Activated T-cell treated with anti-CD3 and anti-CD28 coated beads, Interleukin-2, amount 50 U/mL, for 24 hours (primary cell): Measurements from ENCODE around the gene ARL15.
"Not testable (repeated sequence)": the region's sequence is repeated elsewhere in the genome, so short reads cannot be mapped to it uniquely, and the experiment has no call there.

Source experiments
- DNase-seq: peaks from one replicate; pipeline ENCODE4 v3.0.0-alpha.2; 2020
- H3K27ac Mint-ChIP-seq: 2 replicates; pipeline ENCODE4 v1.8.0; 2020; ENCODE audit warnings: mild to moderate bottlenecking, mixed read lengths
- H3K27me3 Mint-ChIP-seq: 2 replicates; pipeline ENCODE4 v1.8.0; 2020; ENCODE audit warnings: mixed read lengths
- H3K36me3 Mint-ChIP-seq: 2 replicates; pipeline ENCODE4 v1.8.0; 2020; ENCODE audit warnings: low read depth, mixed read lengths
- H3K4me1 Mint-ChIP-seq: 2 replicates; pipeline ENCODE4 v1.8.0; 2020; ENCODE audit warnings: low read depth, mixed read lengths
- H3K4me3 Mint-ChIP-seq: 2 replicates; pipeline ENCODE4 v1.8.0; 2020; ENCODE audit warnings: mild to moderate bottlenecking, moderate library complexity, mixed read lengths
- H3K9me3 Mint-ChIP-seq: 2 replicates; pipeline ENCODE4 v1.8.0; 2020; ENCODE audit warnings: mixed read lengths

ARL15 gene

GRCh38 chr5:54044276-54044675 lies 266.1 kb downstream of the ARL15 start:
- not testable (repeated sequence) for H3K4me1 Mint-ChIP-seq, H3K27me3 Mint-ChIP-seq

GRCh38 chr5:54040804-54041203 lies 269.6 kb downstream of the ARL15 start:
- no peaks in the 10 kb centered on the region for H3K9me3 Mint-ChIP-seq
- H3K4me3 Mint-ChIP-seq: no peak overlapping the region
- H3K36me3 Mint-ChIP-seq: no peaks in the 10 kb centered on the region
- DNase-seq: no peak
- H3K27me3 Mint-ChIP-seq: no peaks in the 10 kb centered on the region
- H3K4me1 Mint-ChIP-seq: no peaks in the 10 kb centered on the region
- no peak overlapping the region for H3K27ac Mint-ChIP-seq

More at GRCh38 chr5:54044276-54044675, 266.1 kb downstream of the ARL15 start:
- not testable (repeated sequence) for H3K36me3 Mint-ChIP-seq, H3K9me3 Mint-ChIP-seq, H3K4me3 Mint-ChIP-seq, DNase-seq, H3K27ac Mint-ChIP-seq

GRCh38 chr5:54040018-54040417 lies 270.4 kb downstream of the ARL15 start:
- Mint-ChIP-seq H3K4me1 (no peaks in the 10 kb centered on the region), H3K36me3 (no peaks in the 10 kb centered on the region), H3K9me3 (no peaks in the 10 kb centered on the region), H3K27me3 (no peaks in the 10 kb centered on the region), H3K4me3 (no peak overlapping the region), H3K27ac (no peak overlapping the region)
- no peak for DNase-seq

DNA sequence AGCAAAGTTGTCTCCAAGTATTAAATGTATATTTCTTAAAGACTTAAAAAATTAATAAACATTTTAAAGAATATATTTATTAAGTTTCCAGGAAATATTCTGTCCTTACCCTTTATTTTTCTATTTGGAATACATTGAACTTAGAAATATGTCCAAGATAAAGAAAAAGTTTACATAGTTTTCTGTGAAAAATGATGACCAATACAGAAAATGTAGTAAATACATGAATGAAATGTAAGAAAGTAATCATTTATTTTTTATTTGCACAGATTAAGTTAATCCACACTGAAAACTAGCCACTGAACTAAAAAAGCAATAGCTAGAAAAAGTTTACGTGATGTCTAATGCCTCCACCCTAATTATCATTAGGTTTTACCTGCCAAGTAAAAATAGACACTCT lies 273.2 kb downstream of the ARL15 start:
- peaks cover 6% of the 10 kb centered on the region for H3K36me3 Mint-ChIP-seq
- no peak overlapping the region for H3K4me3 Mint-ChIP-seq
- H3K4me1 Mint-ChIP-seq: no peaks in the 10 kb centered on the region
- DNase-seq: no peak
- H3K27ac Mint-ChIP-seq: no peak overlapping the region
- H3K27me3 Mint-ChIP-seq: no peaks in the 10 kb centered on the region
- H3K9me3 Mint-ChIP-seq: no peaks in the 10 kb centered on the region

GRCh38 chr5:54030981-54031380 lies 279.4 kb downstream of the ARL15 start:
- Mint-ChIP-seq H3K36me3 (peaks cover 18% of the 10 kb centered on the region), H3K4me3 (no peak overlapping the region), H3K4me1 (no peaks in the 10 kb centered on the region), H3K27ac (no peak overlapping the region), H3K27me3 (no peaks in the 10 kb centered on the region), H3K9me3 (no peaks in the 10 kb centered on the region)
- no peak for DNase-seq

DNA sequence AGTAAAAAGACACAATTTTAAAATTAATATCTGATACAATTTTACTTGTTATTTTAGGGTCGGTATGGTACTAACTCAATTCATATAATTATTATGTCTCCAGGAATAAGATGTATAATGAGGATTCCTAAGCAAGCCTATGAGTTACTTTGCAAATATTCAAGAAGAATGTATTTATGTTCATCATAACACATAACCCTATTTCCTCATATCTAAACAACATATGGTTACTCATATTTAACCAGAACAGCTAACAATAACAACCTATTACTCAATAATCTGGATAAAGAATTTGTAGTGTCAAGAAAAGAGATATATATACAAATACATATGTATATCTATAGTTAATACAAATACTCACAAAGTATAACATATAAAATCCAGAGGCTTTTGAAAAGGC lies 285.9 kb downstream of the ARL15 start:
- peaks cover 3% of the 10 kb centered on the region for H3K36me3 Mint-ChIP-seq
- no peak overlapping the region for H3K4me3 Mint-ChIP-seq
- H3K27ac Mint-ChIP-seq: no peak overlapping the region
- H3K9me3 Mint-ChIP-seq: no peaks in the 10 kb centered on the region
- H3K4me1 Mint-ChIP-seq: peaks cover 25% of the 10 kb centered on the region
- no peaks in the 10 kb centered on the region for H3K27me3 Mint-ChIP-seq
- no peak for DNase-seq

- H3K27me3 Mint-ChIP-seq: no peaks in the 10 kb centered on the region
- no peaks in the 10 kb centered on the region for H3K9me3 Mint-ChIP-seq
- peaks cover 6% of the 10 kb centered on the region for H3K36me3 Mint-ChIP-seq
- no peak overlapping the region for H3K4me3 Mint-ChIP-seq
- peak overlapping the region; percentile 64 for H3K27ac Mint-ChIP-seq
- peaks cover 25% of the 10 kb centered on the region for H3K4me1 Mint-ChIP-seq
- no peak for DNase-seq
These were observed 288.1 kb downstream of the ARL15 start for GRCh38 chr5:54022223-54022622.

GRCh38 chr5:54021431-54022164 lies 288.8 kb downstream of the ARL15 start:
- Mint-ChIP-seq H3K27ac (peak overlapping the region; percentile 64), H3K4me1 (peaks cover 25% of the 10 kb centered on the region), H3K36me3 (peaks cover 11% of the 10 kb centered on the region), H3K9me3 (no peaks in the 10 kb centered on the region), H3K4me3 (no peak overlapping the region), H3K27me3 (no peaks in the 10 kb centered on the region)
- DNase-seq: no peak

- no peak overlapping the region for H3K27ac Mint-ChIP-seq
- H3K4me3 Mint-ChIP-seq: no peak overlapping the region
- H3K9me3 Mint-ChIP-seq: peaks cover 11% of the 10 kb centered on the region
- no peak for DNase-seq
- peaks cover 26% of the 10 kb centered on the region for H3K4me1 Mint-ChIP-seq
- H3K27me3 Mint-ChIP-seq: no peaks in the 10 kb centered on the region
- H3K36me3 Mint-ChIP-seq: peaks cover 30% of the 10 kb centered on the region
These were observed 291.9 kb downstream of the ARL15 start for GRCh38 chr5:54018438-54018837.

DNA sequence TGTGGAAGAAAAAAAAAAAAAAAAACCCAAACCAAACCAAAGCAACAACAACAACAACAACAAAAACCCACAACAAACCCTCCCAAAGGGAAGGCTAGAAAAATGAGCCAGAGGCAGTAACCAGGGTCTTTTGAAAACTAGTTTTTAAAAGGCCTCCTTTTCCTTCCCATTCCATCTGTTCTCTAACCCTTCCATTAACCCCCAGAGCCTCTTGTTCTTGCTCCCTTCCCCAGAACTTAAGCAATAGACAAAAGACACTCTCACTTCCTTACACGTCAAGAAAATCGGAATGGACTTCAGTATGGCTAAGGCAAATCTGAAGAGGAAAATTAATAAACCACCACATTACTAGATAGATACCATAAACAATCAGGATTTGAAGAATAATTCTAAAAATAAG lies 292.8 kb downstream of the ARL15 start:
- H3K36me3 Mint-ChIP-seq: peaks cover 30% of the 10 kb centered on the region
- no peak overlapping the region for H3K4me3 Mint-ChIP-seq
- H3K27me3 Mint-ChIP-seq: no peaks in the 10 kb centered on the region
- H3K4me1 Mint-ChIP-seq: peaks cover 23% of the 10 kb centered on the region
- no peak overlapping the region for H3K27ac Mint-ChIP-seq
- peaks cover 15% of the 10 kb centered on the region for H3K9me3 Mint-ChIP-seq
- no peak for DNase-seq

GRCh38 chr5:54013556-54014194 lies 296.7 kb downstream of the ARL15 start:
- Mint-ChIP-seq H3K9me3 (peaks cover 15% of the 10 kb centered on the region), H3K4me1 (peaks cover 8% of the 10 kb centered on the region), H3K36me3 (peaks cover 36% of the 10 kb centered on the region), H3K4me3 (no peak overlapping the region), H3K27ac (no peak overlapping the region), H3K27me3 (no peaks in the 10 kb centered on the region)
- DNase-seq: peak; percentile 41

- H3K27me3 Mint-ChIP-seq: no peaks in the 10 kb centered on the region
- DNase-seq: no peak
- H3K36me3 Mint-ChIP-seq: peaks cover 16% of the 10 kb centered on the region
- H3K9me3 Mint-ChIP-seq: peaks cover 15% of the 10 kb centered on the region
- no peak overlapping the region for H3K27ac Mint-ChIP-seq
- H3K4me1 Mint-ChIP-seq: peaks cover 8% of the 10 kb centered on the region
- H3K4me3 Mint-ChIP-seq: no peak overlapping the region
These were observed 300.5 kb downstream of the ARL15 start for GRCh38 chr5:54009828-54010227.

DNA sequence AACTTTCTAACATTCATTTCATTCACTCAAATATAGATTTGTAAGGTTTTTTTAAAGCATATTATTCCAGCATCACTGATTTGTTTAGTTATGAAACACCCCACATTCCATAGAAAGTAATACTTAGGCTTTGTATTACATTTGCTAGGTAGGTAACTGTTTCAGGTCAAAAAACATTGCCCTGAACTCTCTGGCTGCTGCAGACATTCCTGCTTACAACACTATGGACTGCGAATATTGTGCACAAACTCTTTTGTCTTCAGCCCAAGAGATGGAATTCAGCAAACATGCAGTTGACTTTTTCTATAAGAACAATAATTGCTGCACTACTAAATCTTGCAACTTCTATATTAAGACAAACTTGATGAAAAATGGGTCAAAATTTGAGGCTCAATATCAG lies 301.0 kb downstream of the ARL15 start:
- peaks cover 14% of the 10 kb centered on the region for H3K36me3 Mint-ChIP-seq
- no peak overlapping the region for H3K4me3 Mint-ChIP-seq
- peaks cover 8% of the 10 kb centered on the region for H3K4me1 Mint-ChIP-seq
- H3K27me3 Mint-ChIP-seq: no peaks in the 10 kb centered on the region
- no peak for DNase-seq
- H3K9me3 Mint-ChIP-seq: peaks cover 13% of the 10 kb centered on the region
- no peak overlapping the region for H3K27ac Mint-ChIP-seq

GRCh38 chr5:54007827-54008777 lies 302.3 kb downstream of the ARL15 start:
- H3K4me1 Mint-ChIP-seq: peaks cover under 1% of the 10 kb centered on the region
- H3K27me3 Mint-ChIP-seq: no peaks in the 10 kb centered on the region
- no peak overlapping the region for H3K4me3 Mint-ChIP-seq
- no peak for DNase-seq
- H3K36me3 Mint-ChIP-seq: peaks cover 8% of the 10 kb centered on the region
- H3K27ac Mint-ChIP-seq: no peak overlapping the region
- peaks cover under 1% of the 10 kb centered on the region for H3K9me3 Mint-ChIP-seq
